ENCODE results near the gene ARMC3. TPM values are rescaled to one million over a fixed set of nuclear protein-coding genes. Genes with fewer than 3 reads are reported as not detected.

ARMC3 gene
- total and polyA plus RNA-seq, 9 of the 15 experiments (the other 6 are each of a cell fraction or from before 2014, with no cell fraction given), result 0.33 to 1.1 (median 0.62) TPM

GRCh38 chr10:22988581-22989360 lies 60.9 kb downstream of the ARMC3 start (continued):
- TF ChIP-seq CEBPG (CRISPR knock-in tag; IDR thresholded peaks at IDR 0.05) (no peak), CEBPG (tag; conservative IDR thresholded peaks at IDR 0.05 in 1 of 2, IDR thresholded peaks at IDR 0.05 in 1 of 2) (no peak), E2F4 (CRISPR knock-in tag; IDR thresholded peaks at IDR 0.05; ENCODE audit: low read depth) (no peak), MIER1 (IDR thresholded peaks at IDR 0.05; ENCODE audit: low read depth) (0 out of 2 replicates have a peak, but pooled peaks have one; percentile 32), ZNF318 (IDR thresholded peaks at IDR 0.05; ENCODE audit: borderline replicate concordance in 1 of 2, low read depth in 1 of 2) (no peak), SMAD3 (CRISPR knock-in tag; conservative IDR thresholded peaks at IDR 0.05) (no peak), TCF7L2 (IDR thresholded peaks at IDR 0.05; ENCODE audit: low read depth, low read length) (no peak), MTA3 (IDR thresholded peaks at IDR 0.05; ENCODE audit: borderline replicate concordance) (no peak), ZNF449 (CRISPR knock-in tag; IDR thresholded peaks at IDR 0.05) (no peak), MYBL2 (IDR thresholded peaks at IDR 0.05; ENCODE audit: low read depth) (no peak), MYBL2 (CRISPR knock-in tag; IDR thresholded peaks at IDR 0.05; ENCODE audit: borderline replicate concordance) (no peak), CREB1 (IDR thresholded peaks at IDR 0.05) (no peak), CREB1 (CRISPR knock-in tag; IDR thresholded peaks at IDR 0.05) (no peak), ZNF639 (CRISPR knock-in tag; conservative IDR thresholded peaks at IDR 0.05 in 1 of 2, IDR thresholded peaks at IDR 0.05 in 1 of 2) (0 out of 4 replicates have a peak, but pooled peaks of 1 of the 2 experiments have one; percentile 19)

All from K562 (cell line).